Epithelial cell of esophagus (primary cell): ENCODE measurements around the gene SLC6A13.

Experiments
- DNase-seq: peaks from one replicate; pipeline ENCODE4 v3.0.0; 2010; ENCODE audit warnings: low read depth
- H3K4me3 ChIP-seq: 2 replicates; pipeline ENCODE4 v1.5.1; 2011; ENCODE audit warnings: mild to moderate bottlenecking, low read length, control low read depth
- CTCF ChIP-seq: IDR thresholded peaks from 2 replicates; pipeline ENCODE4 v1.5.1; 2011; ENCODE audit warnings: low read depth, mild to moderate bottlenecking, low read length, control low read depth, inconsistent platforms; ENCODE audit not compliant: insufficient read depth; ENCODE audit errors: missing control alignments

The SLC6A13 gene

GRCh38 chr12:234019-234418, 28.6 kb downstream of the SLC6A13 start:
- no peak for DNase-seq
- no peak overlapping the region for H3K4me3 ChIP-seq
- TF ChIP-seq CTCF = no peak

GRCh38 chr12:233615-233968, 29.0 kb downstream of the SLC6A13 start:
- DNase-seq = no peak
- TF ChIP-seq CTCF = no peak
- no peak overlapping the region for H3K4me3 ChIP-seq

- DNase-seq = no peak
- no peak for TF ChIP-seq CTCF
These were observed 29.7 kb downstream of the SLC6A13 start for GRCh38 chr12:232731-233614.

GRCh38 chr12:230925-231671, 31.5 kb downstream of the SLC6A13 start:
- TF ChIP-seq CTCF = no peak
- H3K4me3 ChIP-seq = no peak overlapping the region
- DNase-seq = no peak

More at GRCh38 chr12:232731-233614, 29.7 kb downstream of the SLC6A13 start:
- no peak overlapping the region for H3K4me3 ChIP-seq

GRCh38 chr12:229441-230191, 33.0 kb downstream of the SLC6A13 start:
- TF ChIP-seq CTCF = no peak
- no peak overlapping the region for H3K4me3 ChIP-seq
- DNase-seq = no peak

GRCh38 chr12:228846-229200, 33.8 kb downstream of the SLC6A13 start:
- no peak for TF ChIP-seq CTCF
- H3K4me3 ChIP-seq = no peak overlapping the region
- no peak for DNase-seq
